LNCaP clone FGC (cell line): ENCODE results near the gene CRLF1.

Experiments used
- DNase-seq: peaks from one replicate; pipeline ENCODE4 v3.0.0-alpha.2; 2011; ENCODE audit warnings: low read depth
- H3K4me3 ChIP-seq: 2 replicates; pipeline ENCODE4 v1.5.1; 2011; ENCODE audit warnings: mild to moderate bottlenecking, low read depth, low read length, control low read depth
- CTCF ChIP-seq: IDR thresholded peaks from 2 replicates; pipeline ENCODE4 v1.5.1; 2012; ENCODE audit warnings: mild to moderate bottlenecking; ENCODE audit not compliant: control insufficient read depth, insufficient read depth; ENCODE audit errors: extremely low read depth

The CRLF1 gene

GRCh38 chr19:18589380-18590272 lies 17.0 kb downstream of the CRLF1 start:
- peak; percentile 30 for DNase-seq
- peak overlapping the region; percentile 84 for H3K4me3 ChIP-seq
- peak; percentile 39; the same call in 1 of the 2 replicates for TF ChIP-seq CTCF

- DNase-seq: peak; percentile 25
- H3K4me3 ChIP-seq: peak within 1 kb of the TSS; percentile 84
- peak; percentile 91 for TF ChIP-seq CTCF
These were observed 17.8 kb downstream of the CRLF1 start, which contains the start of gene REX1BD for GRCh38 chr19:18588611-18589379. Gene REX1BD, plus strand, starts transcription at chr19:18588798. Its CDS starts 4 bp downstream, at chr19:18588802.

- peak overlapping the region; percentile 84 for H3K4me3 ChIP-seq
- TF ChIP-seq CTCF: no peak
- no peak for DNase-seq
These were observed 18.5 kb downstream of the CRLF1 start for GRCh38 chr19:18587962-18588610.

GRCh38 chr19:18587561-18587960 lies 19.0 kb downstream of the CRLF1 start:
- TF ChIP-seq CTCF: no peak
- H3K4me3 ChIP-seq: no peak overlapping the region
- DNase-seq: no peak

- TF ChIP-seq CTCF: no peak
- DNase-seq: no peak
- H3K4me3 ChIP-seq: no peak overlapping the region
These were observed 20.3 kb downstream of the CRLF1 start for GRCh38 chr19:18586306-18586705.

- H3K4me3 ChIP-seq: no peak overlapping the region
- DNase-seq: no peak
- TF ChIP-seq CTCF: no peak
These were observed 26.3 kb downstream of the CRLF1 start for GRCh38 chr19:18580311-18580710.
